Measurements from ENCODE around the gene KCNC1. TPM values are rescaled to one million over a fixed set of nuclear protein-coding genes. Genes with fewer than 3 reads are reported as not detected.

KCNC1 gene
- total and polyA plus RNA-seq, 9 of the 15 experiments (the other 6 are each of a cell fraction or from before 2014, with no cell fraction given), result 0.05 to 0.08 TPM; not detected in 7

DNA sequence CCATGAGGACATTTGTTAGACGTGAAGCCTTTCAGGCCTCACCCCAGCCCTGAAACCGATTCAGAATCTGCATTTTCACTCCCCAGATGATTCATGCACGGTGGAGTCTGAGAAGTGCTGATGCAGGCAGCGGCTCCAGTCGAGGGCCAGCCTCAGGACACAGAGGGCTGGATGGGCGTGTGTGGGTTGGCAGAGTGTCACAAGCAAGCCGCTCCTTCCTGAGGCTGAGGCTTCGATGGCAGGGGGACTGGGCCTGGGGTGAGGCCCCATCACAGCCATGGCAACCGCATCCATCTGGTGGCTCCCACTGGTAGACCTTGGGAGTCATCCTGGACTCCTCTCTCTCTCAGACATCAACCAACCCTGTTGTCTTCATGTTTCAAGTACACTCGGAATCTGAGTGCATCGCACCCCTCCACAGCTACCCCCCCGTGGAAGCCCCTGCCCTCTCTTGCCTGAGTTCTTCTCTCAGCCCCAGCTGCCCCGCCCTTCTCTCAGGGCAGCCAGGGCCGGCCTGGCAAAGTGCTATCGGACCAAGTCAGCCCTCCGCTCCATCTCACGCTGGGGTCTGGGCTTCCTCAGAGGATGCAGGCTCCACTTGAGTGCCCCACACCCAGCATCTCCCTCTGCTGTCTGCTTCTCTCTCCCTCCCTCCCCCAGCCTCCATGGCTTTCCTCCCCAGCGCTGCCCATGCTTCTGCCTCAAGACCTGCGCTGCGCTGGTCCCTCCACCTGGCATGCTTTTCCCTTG is 10.6 kb downstream of the KCNC1 start:
- ATAC-seq (no peak), FAIRE-seq (no peak), DNase-seq (ENCODE audit: extremely low read depth in 1 of 4, low spot score in 3 of 4) (no peak)
- 2% methylated on average over 20 of the region's 20 CpGs for WGBS (ENCODE audit: insufficient coverage, low coverage, missing lambda C conversion rate)
- intact Hi-C loops (cut with micrococcal nuclease), result no loop called here
- in situ Hi-C loops (cut with MboI), result no loop called here
- BruUV-seq (replicated peaks), result no TSS peak
- H4K20me1 ChIP-seq (replicated peaks; ENCODE audit: control insufficient read depth, insufficient read depth, low read length), result peaks cover 15% of the 10 kb centered on the region; the same call in 1 of the 2 replicates
- no peaks in the 10 kb centered on the region for H3K4me1 ChIP-seq (replicated peaks in 1 of 2; ENCODE audit: control insufficient read depth in 2 of 2, insufficient read depth in 2 of 2, low read length in 2 of 2)
- ChIA-PET CTCF (ENCODE audit: low intra/inter-chr PET ratio) (no interaction called here), POLR2A (interaction anchor here (0.7 kb wide), 1 partner anchor 248 kb away, joined by 3 read pairs; no protein-coding TSS in a partner anchor)
- H3K4me3 ChIP-seq, result no peak overlapping the region
- no peak overlapping the region for H3K9ac ChIP-seq (ENCODE audit: insufficient read depth in 1 of 2, low read depth in 2 of 2, low read length in 2 of 2)
- H3K9me3 ChIP-seq (replicated peaks; ENCODE audit: control insufficient read depth, insufficient read depth, low read depth, low read length), result no peaks in the 10 kb centered on the region
- H2AFZ ChIP-seq (ENCODE audit: low read depth, low read length), result no peak overlapping the region
- TF ChIP-seq TAF9B (IDR thresholded peaks at IDR 0.05; ENCODE audit: partially characterized antibody), result no peak
- TF ChIP-seq, protein P1, sequence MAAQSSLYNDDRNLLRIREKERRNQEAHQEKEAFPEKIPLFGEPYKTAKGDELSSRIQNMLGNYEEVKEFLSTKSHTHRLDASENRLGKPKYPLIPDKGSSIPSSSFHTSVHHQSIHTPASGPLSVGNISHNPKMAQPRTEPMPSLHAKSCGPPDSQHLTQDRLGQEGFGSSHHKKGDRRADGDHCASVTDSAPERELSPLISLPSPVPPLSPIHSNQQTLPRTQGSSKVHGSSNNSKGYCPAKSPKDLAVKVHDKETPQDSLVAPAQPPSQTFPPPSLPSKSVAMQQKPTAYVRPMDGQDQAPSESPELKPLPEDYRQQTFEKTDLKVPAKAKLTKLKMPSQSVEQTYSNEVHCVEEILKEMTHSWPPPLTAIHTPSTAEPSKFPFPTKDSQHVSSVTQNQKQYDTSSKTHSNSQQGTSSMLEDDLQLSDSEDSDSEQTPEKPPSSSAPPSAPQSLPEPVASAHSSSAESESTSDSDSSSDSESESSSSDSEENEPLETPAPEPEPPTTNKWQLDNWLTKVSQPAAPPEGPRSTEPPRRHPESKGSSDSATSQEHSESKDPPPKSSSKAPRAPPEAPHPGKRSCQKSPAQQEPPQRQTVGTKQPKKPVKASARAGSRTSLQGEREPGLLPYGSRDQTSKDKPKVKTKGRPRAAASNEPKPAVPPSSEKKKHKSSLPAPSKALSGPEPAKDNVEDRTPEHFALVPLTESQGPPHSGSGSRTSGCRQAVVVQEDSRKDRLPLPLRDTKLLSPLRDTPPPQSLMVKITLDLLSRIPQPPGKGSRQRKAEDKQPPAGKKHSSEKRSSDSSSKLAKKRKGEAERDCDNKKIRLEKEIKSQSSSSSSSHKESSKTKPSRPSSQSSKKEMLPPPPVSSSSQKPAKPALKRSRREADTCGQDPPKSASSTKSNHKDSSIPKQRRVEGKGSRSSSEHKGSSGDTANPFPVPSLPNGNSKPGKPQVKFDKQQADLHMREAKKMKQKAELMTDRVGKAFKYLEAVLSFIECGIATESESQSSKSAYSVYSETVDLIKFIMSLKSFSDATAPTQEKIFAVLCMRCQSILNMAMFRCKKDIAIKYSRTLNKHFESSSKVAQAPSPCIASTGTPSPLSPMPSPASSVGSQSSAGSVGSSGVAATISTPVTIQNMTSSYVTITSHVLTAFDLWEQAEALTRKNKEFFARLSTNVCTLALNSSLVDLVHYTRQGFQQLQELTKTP (IDR thresholded peaks at IDR 0.05; ENCODE audit: low read depth in 1 of 2, partially characterized antibody in 2 of 2), result no peak
- TF ChIP-seq TCF7L2 (IDR thresholded peaks at IDR 0.05; ENCODE audit: low read depth, low read length), result no peak
- no peak for TF ChIP-seq ZNF444 (CRISPR knock-in tag; IDR thresholded peaks at IDR 0.05)
- TF ChIP-seq ZNF347 (CRISPR knock-in tag; IDR thresholded peaks at IDR 0.05; ENCODE audit: low read depth), result no peak
- no peak for TF ChIP-seq ARID2 (IDR thresholded peaks at IDR 0.05)
- no peak for TF ChIP-seq ZNF134 (CRISPR knock-in tag; conservative IDR thresholded peaks at IDR 0.05)
- TF ChIP-seq GATAD2A (IDR thresholded peaks at IDR 0.05), result no peak
- no peak for TF ChIP-seq POLR2A (conservative IDR thresholded peaks at IDR 0.05)
- TF ChIP-seq, protein P2, sequence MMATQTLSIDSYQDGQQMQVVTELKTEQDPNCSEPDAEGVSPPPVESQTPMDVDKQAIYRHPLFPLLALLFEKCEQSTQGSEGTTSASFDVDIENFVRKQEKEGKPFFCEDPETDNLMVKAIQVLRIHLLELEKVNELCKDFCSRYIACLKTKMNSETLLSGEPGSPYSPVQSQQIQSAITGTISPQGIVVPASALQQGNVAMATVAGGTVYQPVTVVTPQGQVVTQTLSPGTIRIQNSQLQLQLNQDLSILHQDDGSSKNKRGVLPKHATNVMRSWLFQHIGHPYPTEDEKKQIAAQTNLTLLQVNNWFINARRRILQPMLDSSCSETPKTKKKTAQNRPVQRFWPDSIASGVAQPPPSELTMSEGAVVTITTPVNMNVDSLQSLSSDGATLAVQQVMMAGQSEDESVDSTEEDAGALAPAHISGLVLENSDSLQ (IDR thresholded peaks at IDR 0.05), result no peak
- TF ChIP-seq MED1 (CRISPR knock-in tag; IDR thresholded peaks at IDR 0.05; ENCODE audit: borderline replicate concordance), result no peak
- TF ChIP-seq NFIX (CRISPR knock-in tag; IDR thresholded peaks at IDR 0.05; ENCODE audit: low read depth), result no peak
- TF ChIP-seq ZNF143 (CRISPR knock-in tag; IDR thresholded peaks at IDR 0.05), result no peak
- TF ChIP-seq SIRT6 (IDR thresholded peaks at IDR 0.05; ENCODE audit: low read depth, low read length), result no peak
- TF ChIP-seq ZZZ3 (IDR thresholded peaks at IDR 0.05), result no peak
- TF ChIP-seq ARID1B (IDR thresholded peaks at IDR 0.05), result no peak
- peaks cover 7 to 68% of the 10 kb centered on the region in 2 experiments; a peak in 3 of 5 replicates for H3K27me3 ChIP-seq (ENCODE audit: control insufficient read depth in 2 of 2, insufficient read depth in 2 of 2, low read length in 2 of 2)
- no peak overlapping the region for H3K27ac ChIP-seq (ENCODE audit: extremely low read depth, low read depth, low read length)
- H3K36me3 ChIP-seq (ENCODE audit: control insufficient read depth, insufficient read depth, low read length), result no peaks in the 10 kb centered on the region
- no peaks in the 10 kb centered on the region for H3K9me1 ChIP-seq (ENCODE audit: control insufficient read depth, insufficient read depth, low read length)
- no peaks in the 10 kb centered on the region for H3K79me2 ChIP-seq (ENCODE audit: control insufficient read depth, insufficient read depth, low read length)
- no peak overlapping the region for H3K4me2 ChIP-seq (ENCODE audit: insufficient read depth, low read length)

All from K562 (cell line).